ENCODE data around the gene ZNF506.
A peak's percentile ranks its signal among the peaks of the same experiment; 100 is the strongest.
"Not testable (repeated sequence)": the region's sequence is repeated elsewhere in the genome, so short reads cannot be mapped to it uniquely, and the experiment has no call there.

Gene ZNF506

GRCh38 chr19:19821366-19821951 is at the start of gene ZNF506:
ZNF506 (minus strand) TSS chr19:19821750; CDS start chr19:19821603, 147 bp downstream.
- DNase-seq (ENCODE audit: low read depth in 2 of 2), result peak; percentile 95

- not testable (repeated sequence) for DNase-seq (ENCODE audit: low read depth in 2 of 2)
Measured at GRCh38 chr19:19870086-19870485, 48.5 kb upstream of the ZNF506 start.

GRCh38 chr19:19866611-19867248 is 45.2 kb upstream of the ZNF506 start:
- peak; percentile 22 to 25 for DNase-seq (ENCODE audit: low read depth in 2 of 2)

- DNase-seq (ENCODE audit: low read depth in 2 of 2), result peak; percentile 88 to 95
Measured at GRCh38 chr19:19865750-19866610, 44.4 kb upstream of the ZNF506 start, which contains the start of gene ZNF253. ZNF253 (plus strand) TSS chr19:19865882; CDS start chr19:19865997, 115 bp downstream.

GRCh38 chr19:19860756-19861390 is 39.3 kb upstream of the ZNF506 start:
- peak; percentile 7 to 25 for DNase-seq (ENCODE audit: low read depth in 2 of 2)

- no peak for DNase-seq (ENCODE audit: low read depth in 2 of 2)
Measured at GRCh38 chr19:19858751-19859150, 37.2 kb upstream of the ZNF506 start.

- not testable (repeated sequence) for DNase-seq (ENCODE audit: low read depth in 2 of 2)
Measured at GRCh38 chr19:19851740-19852139, 30.2 kb upstream of the ZNF506 start.

GRCh38 chr19:19849056-19849455 is 27.5 kb upstream of the ZNF506 start:
- no peak for DNase-seq (ENCODE audit: low read depth in 2 of 2)

GRCh38 chr19:19847781-19848180 is 26.2 kb upstream of the ZNF506 start:
- no peak for DNase-seq (ENCODE audit: low read depth in 2 of 2)

- no peak for DNase-seq (ENCODE audit: low read depth in 2 of 2)
Measured at GRCh38 chr19:19835560-19836038, 14.0 kb upstream of the ZNF506 start.

GRCh38 chr19:19826875-19827274 is 5.3 kb upstream of the ZNF506 start:
- no peak for DNase-seq (ENCODE audit: low read depth in 2 of 2)

- DNase-seq (ENCODE audit: low read depth in 2 of 2), result no peak
Measured at GRCh38 chr19:19823916-19824315, 2.4 kb upstream of the ZNF506 start.

- DNase-seq (ENCODE audit: low read depth in 2 of 2), result not testable (repeated sequence)
Measured at GRCh38 chr19:19821976-19822375, 426 bp upstream of the ZNF506 start.

GRCh38 chr19:19820774-19821320 is 703 bp downstream of the ZNF506 start:
- DNase-seq (ENCODE audit: low read depth in 2 of 2), result no peak

- peak; percentile 14 to 18 for DNase-seq (ENCODE audit: low read depth in 2 of 2)
Measured at GRCh38 chr19:19817357-19817756, 4.2 kb downstream of the ZNF506 start.

- DNase-seq (ENCODE audit: low read depth in 2 of 2), result no peak
Measured at GRCh38 chr19:19816679-19817078, 4.9 kb downstream of the ZNF506 start.

GRCh38 chr19:19811999-19812398 is 9.6 kb downstream of the ZNF506 start:
- not testable (repeated sequence) for DNase-seq (ENCODE audit: low read depth in 2 of 2)

GRCh38 chr19:19805480-19805879 is 16.1 kb downstream of the ZNF506 start:
- DNase-seq (ENCODE audit: low read depth in 2 of 2), result no peak

GRCh38 chr19:19788015-19788414 is 33.5 kb downstream of the ZNF506 start:
- DNase-seq (ENCODE audit: low read depth in 2 of 2), result no peak

GRCh38 chr19:19785476-19785875 is 36.1 kb downstream of the ZNF506 start:
- DNase-seq (ENCODE audit: low read depth in 2 of 2), result not testable (repeated sequence)

- DNase-seq (ENCODE audit: low read depth in 2 of 2), result peak in 1 of 2 experiments; percentile 43
Measured at GRCh38 chr19:19782783-19783182, 38.8 kb downstream of the ZNF506 start.
